OCI-M1 (cell line): ENCODE data around the gene PPP6R2.
A peak's percentile ranks its signal among the peaks of the same experiment; 100 is the strongest.

ENCODE experiments used
- DNase-seq: peaks from one replicate; lab custom pipeline; 2025; lab: John Stamatoyannopoulos, UW

The PPP6R2 gene, protein sequence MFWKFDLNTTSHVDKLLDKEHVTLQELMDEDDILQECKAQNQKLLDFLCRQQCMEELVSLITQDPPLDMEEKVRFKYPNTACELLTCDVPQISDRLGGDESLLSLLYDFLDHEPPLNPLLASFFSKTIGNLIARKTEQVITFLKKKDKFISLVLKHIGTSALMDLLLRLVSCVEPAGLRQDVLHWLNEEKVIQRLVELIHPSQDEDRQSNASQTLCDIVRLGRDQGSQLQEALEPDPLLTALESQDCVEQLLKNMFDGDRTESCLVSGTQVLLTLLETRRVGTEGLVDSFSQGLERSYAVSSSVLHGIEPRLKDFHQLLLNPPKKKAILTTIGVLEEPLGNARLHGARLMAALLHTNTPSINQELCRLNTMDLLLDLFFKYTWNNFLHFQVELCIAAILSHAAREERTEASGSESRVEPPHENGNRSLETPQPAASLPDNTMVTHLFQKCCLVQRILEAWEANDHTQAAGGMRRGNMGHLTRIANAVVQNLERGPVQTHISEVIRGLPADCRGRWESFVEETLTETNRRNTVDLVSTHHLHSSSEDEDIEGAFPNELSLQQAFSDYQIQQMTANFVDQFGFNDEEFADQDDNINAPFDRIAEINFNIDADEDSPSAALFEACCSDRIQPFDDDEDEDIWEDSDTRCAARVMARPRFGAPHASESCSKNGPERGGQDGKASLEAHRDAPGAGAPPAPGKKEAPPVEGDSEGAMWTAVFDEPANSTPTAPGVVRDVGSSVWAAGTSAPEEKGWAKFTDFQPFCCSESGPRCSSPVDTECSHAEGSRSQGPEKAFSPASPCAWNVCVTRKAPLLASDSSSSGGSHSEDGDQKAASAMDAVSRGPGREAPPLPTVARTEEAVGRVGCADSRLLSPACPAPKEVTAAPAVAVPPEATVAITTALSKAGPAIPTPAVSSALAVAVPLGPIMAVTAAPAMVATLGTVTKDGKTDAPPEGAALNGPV

DNA sequence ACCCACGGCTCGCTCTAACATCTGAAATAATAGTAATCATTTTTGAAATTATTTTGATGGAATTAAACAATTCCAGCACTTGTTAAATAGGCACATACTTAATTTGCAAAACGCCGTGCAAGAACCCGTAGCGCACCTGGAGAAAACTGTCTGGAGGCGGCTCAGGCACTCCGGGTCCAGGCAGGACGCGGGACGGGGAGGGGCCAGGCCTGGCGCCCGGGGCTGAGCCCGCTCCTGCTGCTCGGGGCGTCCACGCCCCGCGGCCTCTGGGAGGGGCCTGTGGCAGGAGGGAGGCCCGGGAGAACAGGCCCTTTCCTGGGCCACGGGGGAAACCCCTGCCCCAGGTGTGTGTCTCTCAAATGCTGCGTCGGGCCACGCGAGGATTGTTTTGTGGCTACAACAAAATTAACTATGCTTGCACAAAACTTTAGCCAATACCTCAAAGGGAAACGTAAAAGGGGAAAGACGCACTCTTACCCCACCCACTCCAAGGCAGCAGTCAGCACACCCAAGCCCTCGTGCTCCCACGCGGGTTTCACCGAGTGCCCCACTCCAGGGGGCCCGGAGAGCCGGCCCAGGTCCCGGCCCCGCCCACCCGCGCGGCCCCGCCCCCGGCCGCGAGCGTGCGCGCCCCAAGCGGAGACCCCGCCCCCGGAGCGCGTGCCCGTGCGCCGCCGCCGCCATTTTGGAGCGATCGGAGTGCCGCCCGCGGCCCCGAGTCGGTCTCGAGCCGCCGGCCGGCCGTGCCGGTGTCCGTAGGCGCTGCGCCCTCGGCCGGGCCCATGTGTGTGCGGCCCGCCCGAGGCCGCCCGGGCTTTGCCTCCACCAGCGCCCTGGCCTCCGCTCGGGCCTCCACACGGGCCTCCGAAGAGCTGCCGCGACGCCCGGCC is at the start of gene PPP6R2:
PPP6R2 (plus strand) TSS at position 677 of the 890 bp plus-strand sequence. CDS start 50,582 bp downstream, outside the sequence.
- peak; percentile 79 for DNase-seq

DNA sequence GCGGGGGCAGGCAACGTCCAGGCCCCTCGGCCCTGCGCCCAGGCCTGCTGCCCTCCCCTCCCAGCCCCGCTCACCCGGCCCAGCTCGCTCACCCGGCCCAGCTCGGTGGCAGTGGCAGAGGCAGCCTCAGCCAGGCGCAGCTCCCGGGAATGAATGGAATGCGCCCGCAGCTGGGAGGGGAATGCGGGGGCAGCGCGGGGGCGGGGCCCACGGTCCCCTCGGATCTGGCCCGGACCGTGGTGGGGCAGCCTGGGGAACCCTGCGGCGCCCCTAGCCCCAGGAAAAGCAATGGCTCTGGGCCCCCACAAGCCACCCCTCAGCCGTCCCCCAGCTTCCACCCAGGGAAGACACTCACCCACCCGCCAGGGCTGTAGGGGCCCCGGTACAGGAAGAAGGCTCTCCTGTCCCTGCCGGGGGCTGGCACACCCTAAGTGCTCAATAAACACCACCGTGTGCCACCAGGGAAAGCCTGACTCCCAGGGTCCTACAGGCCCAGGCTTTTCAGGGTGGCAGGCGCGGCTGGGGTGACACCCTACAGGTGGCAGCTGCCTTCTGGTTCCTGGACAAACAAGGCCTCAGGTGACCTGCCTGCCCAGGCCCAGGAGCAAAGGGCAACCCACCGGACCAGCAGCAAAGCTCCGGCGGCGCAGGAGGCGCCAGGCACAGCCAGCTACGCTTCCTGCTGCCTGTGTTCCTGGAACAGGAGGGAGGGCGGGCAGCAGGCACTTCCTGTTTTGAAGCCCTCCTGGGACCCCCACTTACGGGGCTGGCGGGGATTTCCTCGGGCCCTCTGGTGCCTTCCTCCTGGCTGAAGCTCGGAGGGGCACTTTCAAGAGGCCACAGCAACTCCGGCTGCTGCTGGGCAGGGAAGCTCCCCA is 49.4 kb upstream of the PPP6R2 start:
- DNase-seq, result no peak

DNA sequence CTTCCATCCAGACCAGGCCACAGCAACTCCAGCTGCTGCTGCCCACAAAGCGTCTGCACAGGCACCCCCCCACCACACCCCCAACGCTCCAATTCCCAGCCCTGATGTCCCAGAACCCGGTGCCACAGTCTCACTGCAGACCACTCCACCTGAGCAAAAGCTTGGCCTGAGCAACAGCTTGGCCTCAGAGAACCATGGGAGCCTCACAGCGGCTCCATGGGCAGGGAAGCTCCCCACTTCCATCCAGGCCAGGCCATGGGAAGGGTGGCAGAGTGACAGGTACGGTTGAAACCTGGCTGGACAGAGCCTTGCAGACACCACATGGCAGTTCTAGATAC is 48.8 kb upstream of the PPP6R2 start:
- DNase-seq, result no peak

DNA sequence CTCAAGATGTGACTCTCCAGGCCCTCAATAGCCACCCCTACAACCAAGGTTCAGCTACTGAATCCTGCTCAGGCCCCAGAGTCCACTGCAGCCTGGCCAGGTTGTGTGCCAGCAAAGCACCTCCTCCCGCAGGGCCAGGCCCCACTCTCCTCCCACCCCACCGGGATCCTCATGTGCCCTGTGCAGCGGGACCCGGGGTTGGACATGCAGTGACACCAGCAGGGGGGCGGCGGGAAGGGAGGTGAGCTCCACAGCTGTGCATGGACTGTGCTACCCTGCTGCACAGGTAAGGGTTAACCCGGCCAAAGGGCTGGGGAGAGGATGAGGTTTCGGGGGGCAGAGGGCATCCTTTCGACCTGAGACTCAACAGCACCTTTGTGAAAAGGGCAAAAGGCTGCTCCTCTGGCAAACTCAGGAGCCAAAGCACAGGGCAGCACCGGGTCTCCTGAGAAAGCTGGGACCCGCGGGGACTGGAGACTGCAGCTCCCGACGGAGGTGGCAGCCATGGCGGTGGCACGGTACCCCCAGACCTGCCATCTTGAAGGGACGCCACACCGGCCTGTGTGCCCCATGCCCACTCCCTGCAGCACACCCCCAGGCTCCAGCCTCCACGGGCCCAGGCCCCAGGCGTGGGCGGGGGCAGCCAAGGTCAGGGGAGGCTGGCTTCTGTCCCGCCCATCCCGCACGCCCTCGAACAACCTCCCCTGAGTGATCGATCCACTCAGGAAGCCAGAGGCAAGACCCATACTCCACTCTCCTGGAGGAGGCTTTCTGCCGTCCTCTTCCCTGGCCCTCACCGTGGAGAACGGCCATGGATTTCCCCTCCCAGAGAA is 46.3 kb upstream of the PPP6R2 start:
- no peak for DNase-seq

DNA sequence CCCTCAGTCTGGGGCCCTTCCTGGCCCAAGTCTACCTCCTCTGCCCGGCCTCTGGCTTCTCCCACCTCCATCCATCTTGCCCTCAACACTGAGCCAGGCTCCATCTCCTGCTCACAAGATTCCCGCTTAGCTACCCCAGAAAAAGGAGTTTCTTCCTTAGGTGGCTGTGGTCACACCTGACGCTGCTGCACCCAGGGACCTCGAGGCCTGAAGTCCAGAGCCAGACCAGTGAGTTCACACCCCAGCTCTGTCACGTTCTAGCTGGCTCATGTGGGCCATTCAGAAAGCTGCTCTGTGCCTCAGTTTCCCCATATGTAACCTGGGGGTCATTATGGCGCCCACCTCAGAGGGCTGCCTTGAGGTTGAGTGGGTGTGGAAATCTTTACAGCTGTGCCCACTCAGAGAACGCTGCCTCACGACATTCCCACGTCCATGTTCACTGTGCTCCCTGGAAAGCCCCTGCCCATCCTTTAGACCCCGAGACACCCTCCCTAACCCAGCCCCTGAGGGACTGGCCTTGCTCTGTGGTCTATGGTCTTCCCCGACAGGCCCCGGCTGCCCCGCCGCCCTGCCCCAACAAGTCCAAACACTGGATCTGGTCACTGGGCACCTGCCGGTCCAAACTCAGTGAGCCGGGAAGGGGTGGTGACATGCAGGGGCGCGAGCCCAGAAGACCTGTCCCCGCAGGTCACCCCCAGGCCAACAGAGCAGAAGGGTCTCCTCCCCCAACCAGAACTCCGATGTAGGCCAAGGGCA is 45.4 kb upstream of the PPP6R2 start:
- DNase-seq, result no peak

DNA sequence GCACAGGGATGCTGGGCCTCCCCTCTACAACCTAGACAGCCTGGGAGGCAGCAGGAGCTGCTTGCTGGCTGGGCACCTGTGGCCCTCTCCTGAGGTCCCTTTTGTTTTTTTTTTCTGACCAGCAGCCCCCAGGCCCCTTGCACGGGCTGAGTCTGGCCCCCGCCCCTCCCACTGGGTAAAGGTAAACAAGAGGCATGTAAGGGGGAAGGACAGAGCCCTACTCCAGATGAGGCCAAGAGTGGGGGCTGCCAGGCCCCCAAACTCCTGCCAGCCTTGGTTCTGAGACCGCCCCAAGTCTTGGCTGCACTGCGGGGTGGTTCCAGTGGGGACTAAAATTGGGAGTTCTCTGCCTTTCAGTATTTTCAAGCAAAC is 44.9 kb upstream of the PPP6R2 start:
- DNase-seq, result no peak

DNA sequence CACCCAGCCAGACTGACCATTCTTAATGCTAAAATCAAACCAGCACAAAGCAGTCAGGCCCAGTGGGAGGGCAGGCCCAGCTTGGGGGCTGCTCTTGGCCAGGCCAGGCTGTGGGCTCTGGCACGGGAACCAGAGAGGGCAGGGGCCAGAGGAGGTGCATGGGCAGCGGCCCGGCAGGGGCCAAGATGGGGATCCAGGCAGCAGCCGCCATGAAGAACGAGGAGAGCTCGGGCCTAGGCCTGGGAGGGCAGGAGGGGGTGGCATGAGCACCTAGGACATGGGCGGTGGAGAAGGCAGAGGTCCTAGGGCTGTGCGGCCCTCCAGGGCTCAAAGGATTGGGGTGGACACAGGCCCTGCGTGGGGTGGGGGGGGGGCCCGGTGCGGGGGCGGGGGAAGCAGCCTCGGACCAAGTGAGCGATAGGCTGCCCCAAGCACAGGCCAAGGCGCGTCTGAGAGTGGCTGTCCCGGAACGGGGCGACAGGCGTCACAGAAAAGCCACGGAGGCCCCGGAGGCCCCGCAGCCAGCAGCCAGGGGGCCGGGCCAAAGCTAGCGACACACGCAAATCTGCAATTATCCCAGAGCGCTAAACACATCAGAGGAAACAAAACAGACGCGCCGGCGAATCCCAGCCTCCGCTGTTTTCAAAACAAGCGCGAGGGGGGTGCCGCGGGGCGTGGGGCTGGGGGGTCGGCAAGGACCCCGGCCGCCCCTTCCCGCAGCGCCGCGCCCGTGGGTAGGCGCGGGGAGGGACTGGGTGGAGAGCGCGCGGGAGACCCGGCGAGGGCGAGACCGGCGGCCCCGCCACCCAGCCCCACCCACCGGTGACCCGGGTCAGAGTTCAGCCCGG is 44.0 kb upstream of the PPP6R2 start:
- DNase-seq, result no peak

DNA sequence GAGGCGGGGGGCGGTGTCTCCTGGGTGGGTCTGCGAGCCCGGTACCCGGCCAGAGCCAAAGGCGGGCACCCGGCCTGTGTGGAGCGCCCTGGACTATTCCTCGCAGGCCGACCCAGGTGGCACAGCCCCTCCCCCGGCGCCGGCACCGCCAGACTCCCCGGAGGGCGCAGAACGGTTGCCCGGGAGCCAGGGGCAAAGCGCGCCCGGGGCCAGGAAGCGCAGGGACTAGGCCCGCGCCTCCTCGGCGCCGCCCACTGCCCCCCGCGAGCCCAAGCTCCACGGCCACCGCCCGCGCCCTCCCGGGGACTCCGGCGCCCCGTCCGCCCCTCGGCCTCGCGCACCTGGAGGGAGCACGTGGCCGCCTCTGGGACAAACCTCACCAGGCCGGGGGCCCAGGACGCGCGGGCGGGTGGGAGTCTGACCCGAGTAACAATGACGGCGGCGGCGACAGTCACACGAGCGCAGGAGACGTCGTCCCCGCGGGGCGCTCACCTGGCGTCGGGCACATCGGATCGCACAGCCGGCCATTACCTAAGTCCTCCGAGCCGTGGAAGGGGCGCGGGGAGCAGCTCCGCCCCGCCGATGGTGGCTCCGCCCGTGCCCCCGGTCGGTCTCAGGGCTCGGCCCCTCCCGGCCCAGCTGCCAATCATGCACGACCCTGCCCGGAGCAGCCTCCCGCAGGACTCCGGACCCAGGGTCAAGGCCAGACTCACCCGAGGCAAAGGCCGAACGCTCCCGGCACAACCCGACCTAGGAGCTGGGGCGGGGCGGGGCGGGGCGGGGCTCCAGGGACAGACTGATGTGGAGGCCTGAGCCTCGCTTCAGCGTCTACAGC is 43.1 kb upstream of the PPP6R2 start:
- DNase-seq, result no peak

DNA sequence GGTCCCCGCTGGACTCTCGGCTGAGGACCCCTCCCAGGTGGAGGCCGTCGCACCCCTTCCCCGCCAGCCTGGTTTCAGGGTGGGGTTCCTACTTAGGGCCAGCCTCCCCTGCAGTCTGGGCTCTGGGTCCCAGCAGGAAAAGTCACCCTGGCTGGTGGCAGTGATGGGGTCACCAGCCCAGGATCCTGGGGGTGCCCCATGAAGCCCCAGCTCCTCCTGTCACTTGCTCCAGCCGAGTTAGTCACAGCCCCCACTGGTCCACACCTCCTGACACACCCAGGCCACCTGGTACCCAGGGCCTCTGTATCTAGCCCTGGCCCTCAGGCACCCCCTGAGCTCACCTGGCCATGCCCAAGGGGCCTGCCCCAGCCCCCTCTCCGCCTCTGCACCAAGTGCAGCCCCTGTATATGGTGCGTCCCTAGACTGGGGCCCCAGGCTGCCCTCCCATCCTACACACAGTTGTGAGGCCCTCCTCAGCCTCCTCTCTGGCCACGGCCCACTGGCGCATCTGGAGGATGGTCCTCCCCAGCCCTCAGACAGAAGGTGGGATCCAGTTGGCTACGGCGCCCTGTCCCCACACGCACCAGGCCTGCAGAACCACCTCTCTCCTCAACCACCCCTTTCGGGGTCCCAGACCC is 42.4 kb upstream of the PPP6R2 start:
- DNase-seq, result no peak

DNA sequence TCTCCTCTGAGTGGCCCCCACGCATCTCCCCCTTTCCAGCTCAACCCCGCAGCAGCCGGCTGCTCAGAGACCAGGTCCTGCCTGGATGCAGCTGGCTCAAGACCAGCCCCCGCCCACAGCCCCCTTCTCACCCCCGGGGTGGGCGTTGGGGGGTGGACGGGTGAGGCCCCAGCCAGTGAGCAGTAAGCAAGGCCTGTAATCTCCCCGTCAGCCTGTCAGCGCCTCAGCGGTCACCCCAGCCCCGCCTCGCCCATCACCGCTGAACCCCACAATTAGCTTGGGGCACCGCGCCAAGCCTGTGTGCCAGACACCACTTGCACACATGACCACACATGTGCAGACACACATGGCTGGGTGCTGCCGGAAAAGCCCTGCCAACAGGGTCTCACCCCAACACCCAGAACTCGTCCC is 41.5 kb upstream of the PPP6R2 start:
- DNase-seq, result no peak

DNA sequence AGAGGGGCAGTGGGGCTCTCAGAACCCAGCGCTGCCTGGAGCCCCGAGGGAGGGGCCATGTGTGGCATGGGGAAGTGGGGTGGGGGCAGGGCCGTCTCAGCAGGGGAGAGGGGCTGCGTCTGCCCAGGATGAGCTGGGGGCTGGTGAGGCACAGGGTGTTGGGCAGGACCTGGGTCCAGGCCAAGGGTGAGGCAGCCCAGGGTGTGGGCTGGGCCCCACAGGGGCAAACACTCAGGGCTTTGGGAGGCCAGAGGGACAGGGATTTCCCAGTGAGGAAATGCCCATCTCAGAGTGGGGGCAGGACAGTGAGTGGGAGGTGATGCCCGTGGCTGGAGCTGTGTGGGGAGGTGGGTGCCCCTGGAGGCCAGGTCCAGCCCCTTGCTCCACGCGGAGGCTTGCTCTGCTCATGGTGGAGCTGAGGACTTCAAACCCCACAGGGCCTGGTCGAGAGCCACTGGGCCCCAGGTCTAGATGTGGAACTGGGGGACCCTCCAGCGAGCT is 41.0 kb upstream of the PPP6R2 start:
- DNase-seq, result no peak

DNA sequence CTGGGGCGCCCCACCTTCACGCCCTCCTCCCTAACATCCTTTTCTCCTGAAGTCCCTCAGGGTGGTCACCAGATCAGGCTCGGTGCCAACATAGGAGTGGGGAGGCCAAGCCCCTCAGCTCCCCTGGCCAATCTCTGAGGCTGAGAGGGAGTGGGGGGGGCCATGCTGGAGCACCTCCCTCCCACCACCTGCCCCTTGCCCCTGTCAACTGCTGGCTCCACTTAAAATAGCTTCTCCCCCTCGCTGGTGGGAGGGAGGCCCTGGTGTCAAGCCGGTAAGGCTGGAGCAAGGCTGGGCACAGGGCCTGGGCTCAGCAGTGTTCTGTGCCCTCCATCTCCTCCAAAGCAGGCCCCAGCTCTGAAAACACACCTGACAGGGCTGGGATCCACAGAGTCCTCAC is 40.6 kb upstream of the PPP6R2 start:
- no peak for DNase-seq

DNA sequence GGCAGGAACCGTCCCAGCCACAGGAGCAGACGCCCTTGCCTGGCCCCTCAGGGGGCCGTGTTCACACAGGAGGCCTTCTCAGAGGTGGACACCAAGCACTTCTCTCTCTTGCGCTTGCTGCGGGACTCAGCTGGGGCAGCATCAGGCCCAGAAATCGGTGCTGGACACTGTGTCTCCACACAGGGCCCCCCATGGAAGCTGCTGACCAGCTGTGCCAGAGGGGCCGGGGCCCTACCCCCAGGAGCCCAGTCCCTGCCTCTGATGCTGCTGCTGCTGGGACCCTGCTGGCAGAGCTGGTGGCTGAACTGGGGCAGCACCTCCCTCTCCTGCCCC is 39.6 kb upstream of the PPP6R2 start:
- DNase-seq, result no peak

DNA sequence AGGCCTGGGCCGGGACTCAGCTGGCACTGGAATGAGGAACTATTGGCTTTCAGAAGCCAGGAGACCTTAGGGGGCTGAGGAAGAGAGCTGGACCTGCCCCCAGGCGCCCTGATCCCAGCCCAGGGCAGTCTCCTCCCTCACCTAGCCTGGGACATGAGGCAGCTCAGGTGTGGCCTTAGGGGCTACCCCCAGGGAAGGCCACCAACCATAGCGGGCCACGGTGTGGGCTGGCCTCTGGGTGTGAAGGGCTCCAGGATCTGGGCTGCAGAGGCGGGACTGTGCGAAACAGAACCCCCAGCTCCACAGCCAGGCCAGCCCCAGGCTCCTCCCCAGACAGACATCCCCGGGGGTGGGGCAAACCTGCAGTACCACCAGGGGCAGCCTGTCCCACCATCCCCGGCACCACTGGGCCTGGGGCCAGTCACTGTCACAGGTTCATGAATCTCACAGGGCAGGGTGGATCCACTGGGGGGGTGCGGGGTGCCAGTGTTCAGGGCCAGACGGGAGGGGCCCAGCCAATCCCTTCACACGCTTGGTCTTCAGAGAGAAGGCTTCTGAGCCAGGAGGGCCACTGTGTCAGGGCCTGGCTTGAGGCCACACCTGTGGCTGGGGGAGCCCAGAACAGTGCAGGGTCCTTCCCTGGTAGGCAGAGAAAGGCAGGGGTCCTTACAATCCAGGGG is 39.1 kb upstream of the PPP6R2 start:
- peak; percentile 9 for DNase-seq

DNA sequence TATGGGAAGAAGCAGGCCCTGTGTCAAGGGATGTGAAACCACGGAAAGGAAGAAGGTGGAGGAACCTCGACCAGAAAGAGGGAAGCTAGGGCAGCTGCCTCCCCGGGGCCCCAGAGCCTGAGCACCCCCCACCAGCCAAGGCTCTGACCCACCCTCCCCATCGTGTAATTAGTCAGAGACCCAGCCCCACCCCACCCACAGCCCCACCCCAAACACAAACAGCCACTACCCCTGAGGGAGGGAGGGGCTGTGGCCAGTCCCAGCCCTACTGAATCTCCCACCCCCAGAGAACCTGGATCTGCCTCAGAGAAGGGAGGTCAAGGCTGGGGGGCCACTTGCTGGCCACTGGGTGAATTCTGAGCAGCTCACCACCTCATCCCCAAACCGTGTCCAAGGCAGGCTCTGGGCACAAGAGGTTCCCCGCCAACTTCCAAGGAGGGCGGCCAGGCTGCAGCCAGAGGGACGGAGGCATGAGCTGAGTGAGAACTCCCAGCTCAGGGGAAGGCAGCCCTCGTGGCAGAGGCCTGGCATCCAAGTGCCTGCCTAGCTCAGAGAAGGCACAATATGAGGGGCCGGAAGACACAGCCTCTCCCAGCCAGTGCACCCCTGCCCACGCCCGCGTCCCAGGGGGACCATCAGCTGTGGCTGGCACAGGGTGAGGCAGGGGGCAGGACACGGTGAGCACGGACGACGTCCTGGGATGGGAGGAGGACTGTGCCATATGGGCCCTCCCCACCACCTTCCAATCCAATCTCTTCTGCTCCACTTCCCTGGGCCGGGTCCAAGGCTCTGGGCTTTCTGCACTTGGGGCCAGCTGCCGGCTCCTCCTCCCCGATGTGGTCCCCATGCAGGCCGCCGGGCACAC is 38.4 kb upstream of the PPP6R2 start:
- DNase-seq, result no peak
